ENCODE measurements around the gene ALLC. TPM values are rescaled to one million over a fixed set of nuclear protein-coding genes. Genes with fewer than 3 reads are reported as not detected.

ALLC gene
- total and polyA plus RNA-seq, 2 donors (not counting 1 experiment from before 2014, with no cell fraction given) = not detected

GRCh38 chr2:3641841-3642421, 16.1 kb upstream of the ALLC start:
- no peaks in the 10 kb centered on the region for H4K20me1 ChIP-seq (ENCODE audit: control insufficient read depth, extremely low read depth, insufficient read depth, low read length)
- H3K79me2 ChIP-seq (ENCODE audit: control insufficient read depth, insufficient read depth, low read length) = no peaks in the 10 kb centered on the region
- H2AFZ ChIP-seq (ENCODE audit: low read length) = no peak overlapping the region
- no peaks in the 10 kb centered on the region for H3K4me1 ChIP-seq (ENCODE audit: control insufficient read depth, extremely low read depth, insufficient read depth, low read length)
- no peak for TF ChIP-seq CTCF (conservative IDR thresholded peaks at IDR 0.05 in 1 of 2, IDR thresholded peaks at IDR 0.05 in 1 of 2; ENCODE audit: low read depth in 1 of 2, low read length in 2 of 2)
- TF ChIP-seq EZH2 (IDR thresholded peaks at IDR 0.05; ENCODE audit: low read length, missing control alignments) = no peak
- no peaks in the 10 kb centered on the region for H3K27me3 ChIP-seq (ENCODE audit: control insufficient read depth, insufficient read depth, low read length)
- no peak overlapping the region for H3K4me3 ChIP-seq (replicated peaks in 1 of 4; ENCODE audit: control extremely low read depth in 1 of 4, insufficient read depth in 1 of 4, low read depth in 3 of 4, low read length in 4 of 4)
- H3K9me3 ChIP-seq (ENCODE audit: control insufficient read depth, insufficient read depth, low read depth, low read length) = no peaks in the 10 kb centered on the region
- H3K27ac ChIP-seq (ENCODE audit: insufficient read depth, low read length) = no peak overlapping the region
- no peaks in the 10 kb centered on the region for H3K36me3 ChIP-seq (ENCODE audit: control insufficient read depth, insufficient read depth, low read length)
- H3K4me2 ChIP-seq (ENCODE audit: extremely low read depth, insufficient read depth, low read length) = no peak overlapping the region
- H3K9ac ChIP-seq (ENCODE audit: insufficient read depth, low read length) = no peak overlapping the region
- no peak for DNase-seq (ENCODE audit: low read depth in 2 of 2)

- no peak overlapping the region for H2AFZ ChIP-seq (ENCODE audit: low read length)
- H3K9ac ChIP-seq (ENCODE audit: insufficient read depth, low read length) = no peak overlapping the region
- H3K9me3 ChIP-seq (ENCODE audit: control insufficient read depth, insufficient read depth, low read depth, low read length) = no peaks in the 10 kb centered on the region
- no peaks in the 10 kb centered on the region for H3K4me1 ChIP-seq (ENCODE audit: control insufficient read depth, extremely low read depth, insufficient read depth, low read length)
- no peaks in the 10 kb centered on the region for H3K36me3 ChIP-seq (ENCODE audit: control insufficient read depth, insufficient read depth, low read length)
- no peak overlapping the region for H3K27ac ChIP-seq (ENCODE audit: insufficient read depth, low read length)
- no peak overlapping the region for H3K4me2 ChIP-seq (ENCODE audit: extremely low read depth, insufficient read depth, low read length)
- TF ChIP-seq EZH2 (IDR thresholded peaks at IDR 0.05; ENCODE audit: low read length, missing control alignments) (no peak), CTCF (conservative IDR thresholded peaks at IDR 0.05 in 1 of 2, IDR thresholded peaks at IDR 0.05 in 1 of 2; ENCODE audit: low read depth in 1 of 2, low read length in 2 of 2) (no peak)
- no peak for DNase-seq (ENCODE audit: low read depth in 2 of 2)
- no peaks in the 10 kb centered on the region for H4K20me1 ChIP-seq (ENCODE audit: control insufficient read depth, extremely low read depth, insufficient read depth, low read length)
- no peak overlapping the region for H3K4me3 ChIP-seq (replicated peaks in 1 of 4; ENCODE audit: control extremely low read depth in 1 of 4, insufficient read depth in 1 of 4, low read depth in 3 of 4, low read length in 4 of 4)
- H3K27me3 ChIP-seq (ENCODE audit: control insufficient read depth, insufficient read depth, low read length) = no peaks in the 10 kb centered on the region
- H3K79me2 ChIP-seq (ENCODE audit: control insufficient read depth, insufficient read depth, low read length) = no peaks in the 10 kb centered on the region
Observed at GRCh38 chr2:3642521-3643215, 15.3 kb upstream of the ALLC start.

GRCh38 chr2:3643371-3644245, 14.4 kb upstream of the ALLC start:
- Histone ChIP-seq H3K27ac (ENCODE audit: insufficient read depth, low read length) (no peak overlapping the region), H3K4me1 (ENCODE audit: control insufficient read depth, extremely low read depth, insufficient read depth, low read length) (no peaks in the 10 kb centered on the region), H2AFZ (ENCODE audit: low read length) (no peak overlapping the region), H4K20me1 (ENCODE audit: control insufficient read depth, extremely low read depth, insufficient read depth, low read length) (no peaks in the 10 kb centered on the region), H3K9me3 (ENCODE audit: control insufficient read depth, insufficient read depth, low read depth, low read length) (no peaks in the 10 kb centered on the region), H3K36me3 (ENCODE audit: control insufficient read depth, insufficient read depth, low read length) (no peaks in the 10 kb centered on the region), H3K4me3 (replicated peaks in 1 of 4; ENCODE audit: control extremely low read depth in 1 of 4, insufficient read depth in 1 of 4, low read depth in 3 of 4, low read length in 4 of 4) (no peak overlapping the region), H3K79me2 (ENCODE audit: control insufficient read depth, insufficient read depth, low read length) (no peaks in the 10 kb centered on the region), H3K27me3 (ENCODE audit: control insufficient read depth, insufficient read depth, low read length) (no peaks in the 10 kb centered on the region), H3K9ac (ENCODE audit: insufficient read depth, low read length) (no peak overlapping the region), H3K4me2 (ENCODE audit: extremely low read depth, insufficient read depth, low read length) (no peak overlapping the region)
- TF ChIP-seq EZH2 (IDR thresholded peaks at IDR 0.05; ENCODE audit: low read length, missing control alignments) (no peak), CTCF (conservative IDR thresholded peaks at IDR 0.05 in 1 of 2, IDR thresholded peaks at IDR 0.05 in 1 of 2; ENCODE audit: low read depth in 1 of 2, low read length in 2 of 2) (no peak)
- no peak for DNase-seq (ENCODE audit: low read depth in 2 of 2)
